ENCODE data around the gene UCK1. TPM values are rescaled to one million over a fixed set of nuclear protein-coding genes. Genes with fewer than 3 reads are reported as not detected.

The UCK1 gene
- total and polyA plus RNA-seq, 2 of the 8 experiments (the other 6 are each of a cell fraction or from before 2014, with no cell fraction given): 35.1 to 42.0 TPM

DNA sequence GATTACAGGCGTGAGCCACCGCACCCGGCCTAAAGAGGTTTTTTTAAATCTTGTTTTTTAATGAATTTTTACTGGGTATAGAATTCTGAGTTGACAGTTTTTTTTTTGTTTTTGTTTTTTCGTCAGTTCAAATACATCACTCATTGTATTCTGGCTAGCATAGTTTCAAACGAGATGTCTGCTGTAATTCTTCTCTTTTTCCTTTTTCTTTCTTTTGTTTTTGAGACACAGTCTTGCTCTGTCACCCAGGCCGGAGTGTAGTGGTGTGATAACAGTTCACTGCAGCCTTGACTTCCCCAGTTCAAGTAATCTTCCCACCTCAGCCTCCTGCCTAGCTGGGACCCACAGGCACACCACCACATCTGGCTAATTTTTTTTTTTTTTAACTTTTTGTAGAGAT is 12.1 kb upstream of the UCK1 start (continued):
- TF ChIP-seq NRF1 (IDR thresholded peaks at IDR 0.05; ENCODE audit: low read depth, low read length) (no peak), SIN3A (conservative IDR thresholded peaks at IDR 0.05 in 1 of 2, IDR thresholded peaks at IDR 0.05 in 1 of 2; ENCODE audit: low read depth in 1 of 2, low read length in 2 of 2) (no peak), KDM4A (IDR thresholded peaks at IDR 0.05; ENCODE audit: low read depth, low read length, severe bottlenecking) (no peak)

All from H1 (cell line).